Ishikawa (cell line): Measurements from ENCODE around the gene TMEM134.

Experiments used
- CEBPB ChIP-seq: IDR thresholded peaks from 2 replicates; pipeline ENCODE4 v1.6.1; 2012
- CREB1 ChIP-seq: IDR thresholded peaks from 2 replicates; pipeline ENCODE4 v1.6.1; 2012; ENCODE audit warnings: low read depth
- EGR1 ChIP-seq: IDR thresholded peaks from 2 replicates; pipeline ENCODE4 v1.6.1; 2012
- EP300 ChIP-seq: IDR thresholded peaks from 2 replicates; pipeline ENCODE4 v1.6.1; 2012; ENCODE audit warnings: borderline replicate concordance
- FOXM1 ChIP-seq: IDR thresholded peaks from 2 replicates; pipeline ENCODE4 v1.6.1; 2012; ENCODE audit warnings: low read depth, borderline replicate concordance
- MAX ChIP-seq: IDR thresholded peaks from 2 replicates; pipeline ENCODE4 v1.6.1; 2012
- NFIC ChIP-seq: IDR thresholded peaks from 2 replicates; pipeline ENCODE4 v1.6.1; 2012
- RAD21 ChIP-seq: IDR thresholded peaks from 2 replicates; pipeline ENCODE4 v1.6.1; 2012; ENCODE audit warnings: low read depth
- REST ChIP-seq: IDR thresholded peaks from 2 replicates; pipeline ENCODE4 v1.6.1; 2012; ENCODE audit warnings: low read depth, mild to moderate bottlenecking
- TAF1 ChIP-seq: IDR thresholded peaks from 2 replicates; pipeline ENCODE4 v1.6.1; 2012; ENCODE audit warnings: low read depth, mild to moderate bottlenecking
- TCF12 ChIP-seq: IDR thresholded peaks from 2 replicates; pipeline ENCODE4 v1.6.1; 2012; ENCODE audit warnings: low read depth
- TEAD4 ChIP-seq: IDR thresholded peaks from 2 replicates; pipeline ENCODE4 v1.6.1; 2012
- YY1 ChIP-seq: IDR thresholded peaks from 2 replicates; pipeline ENCODE4 v1.6.1; 2012; ENCODE audit warnings: low read depth
- ZBTB7A ChIP-seq: IDR thresholded peaks from 2 replicates; pipeline ENCODE4 v1.6.1; 2012; ENCODE audit warnings: low read depth
- TF ChIP-seq, protein P1 (sequence below): IDR thresholded peaks from 2 replicates; pipeline ENCODE4 v1.6.1; 2012

The TMEM134 gene

DNA sequence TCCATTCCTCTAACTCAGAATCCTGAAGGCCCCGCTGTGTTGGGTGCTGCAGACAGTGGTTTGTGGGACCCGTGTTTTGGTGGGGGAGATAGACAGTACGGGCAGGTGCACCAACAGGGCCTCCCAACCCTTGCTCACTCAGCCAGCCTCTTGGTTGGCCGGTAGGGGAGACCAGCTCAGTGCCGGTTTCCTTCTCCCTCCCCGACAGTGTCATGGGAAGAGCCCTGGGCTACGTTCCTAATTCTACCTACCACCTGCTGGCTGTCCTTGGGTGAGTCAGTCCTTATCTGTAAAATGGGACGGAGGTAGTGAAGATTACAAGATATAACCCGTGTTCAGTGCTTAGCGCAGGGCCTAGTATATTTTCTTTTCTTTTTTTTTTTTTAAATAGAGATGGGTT is 5.9 kb downstream of the TMEM134 start:
- TF ChIP-seq TEAD4 (no peak), CEBPB (no peak), NFIC (no peak), FOXM1 (no peak), MAX (no peak), ZBTB7A (no peak), YY1 (no peak), REST (no peak), TAF1 (no peak), EGR1 (no peak)
- TF ChIP-seq, protein P1, sequence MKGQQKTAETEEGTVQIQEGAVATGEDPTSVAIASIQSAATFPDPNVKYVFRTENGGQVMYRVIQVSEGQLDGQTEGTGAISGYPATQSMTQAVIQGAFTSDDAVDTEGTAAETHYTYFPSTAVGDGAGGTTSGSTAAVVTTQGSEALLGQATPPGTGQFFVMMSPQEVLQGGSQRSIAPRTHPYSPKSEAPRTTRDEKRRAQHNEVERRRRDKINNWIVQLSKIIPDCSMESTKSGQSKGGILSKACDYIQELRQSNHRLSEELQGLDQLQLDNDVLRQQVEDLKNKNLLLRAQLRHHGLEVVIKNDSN = no peak

DNA sequence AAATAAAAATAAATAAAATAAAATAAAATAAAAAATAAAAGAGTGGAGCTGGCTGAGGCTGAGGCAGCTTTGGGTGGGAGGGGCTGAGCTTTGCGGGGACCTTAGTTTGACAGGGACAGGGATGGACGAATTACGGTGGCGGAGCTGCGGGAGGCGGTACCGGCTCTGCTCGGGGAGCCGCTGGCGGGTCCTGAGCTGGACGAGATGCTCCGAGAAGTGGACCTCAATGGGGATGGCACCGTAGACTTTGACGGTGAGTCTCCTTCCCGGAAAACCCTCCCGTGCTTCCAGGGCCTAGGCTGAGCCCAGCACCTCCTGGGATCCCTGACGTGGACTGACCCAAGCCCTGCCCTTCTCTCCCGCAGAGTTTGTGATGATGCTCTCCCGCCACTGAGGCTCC is 10.8 kb downstream of the TMEM134 start:
- TF ChIP-seq NFIC = no peak
- TF ChIP-seq FOXM1 = no peak
- no peak for TF ChIP-seq CREB1
- TF ChIP-seq TAF1 = no peak
- no peak for TF ChIP-seq EGR1
- TF ChIP-seq RAD21 = no peak
- no peak for TF ChIP-seq EP300
- no peak for TF ChIP-seq TEAD4
- TF ChIP-seq CEBPB = no peak

- TF ChIP-seq EP300 (no peak), CEBPB (no peak), REST (no peak), FOXM1 (no peak), YY1 (no peak), NFIC (no peak), ZBTB7A (no peak), TCF12 (no peak), TEAD4 (no peak), MAX (no peak), EGR1 (no peak), TAF1 (no peak), RAD21 (no peak), CREB1 (no peak)
- TF ChIP-seq, protein P1 = no peak
Observed at GRCh38 chr11:67457453-67457852, 11.6 kb downstream of the TMEM134 start.

DNA sequence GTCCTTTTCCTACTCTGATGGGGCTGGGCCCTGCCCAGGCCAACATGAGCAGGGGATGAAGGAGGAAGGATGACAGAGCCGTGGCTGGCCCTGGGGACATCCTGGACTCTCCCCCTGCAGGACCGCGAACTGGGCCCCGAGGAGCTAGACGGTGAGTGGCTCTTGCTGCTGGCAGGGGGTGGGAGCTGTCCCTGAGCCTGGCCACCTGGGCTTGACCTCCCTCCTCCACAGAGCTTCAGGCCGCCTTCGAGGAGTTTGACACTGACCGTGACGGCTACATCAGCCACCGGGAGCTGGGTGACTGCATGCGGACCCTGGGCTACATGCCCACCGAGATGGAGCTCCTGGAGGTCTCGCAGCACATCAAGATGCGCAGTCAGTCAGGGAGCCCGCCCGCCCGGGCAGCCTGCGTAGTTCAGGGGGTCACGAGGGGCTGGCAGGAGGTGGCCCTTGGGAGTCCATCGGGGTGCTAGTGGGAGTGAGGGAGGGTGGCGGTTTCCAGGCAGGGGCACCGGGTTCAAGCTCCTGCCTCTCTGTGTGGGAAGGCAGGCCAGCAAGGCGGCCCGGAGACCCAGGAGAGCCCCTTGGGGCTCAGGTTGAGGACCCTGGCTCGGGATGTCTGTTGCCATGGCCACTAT is 12.9 kb downstream of the TMEM134 start:
- no peak for TF ChIP-seq EGR1
- TF ChIP-seq EP300 = no peak
- no peak for TF ChIP-seq YY1
- TF ChIP-seq TEAD4 = no peak
- TF ChIP-seq ZBTB7A = no peak
- TF ChIP-seq RAD21 = no peak
- TF ChIP-seq CEBPB = no peak
- no peak for TF ChIP-seq MAX
- TF ChIP-seq TAF1 = no peak
- TF ChIP-seq, protein P1 = no peak
- TF ChIP-seq NFIC = no peak
- no peak for TF ChIP-seq FOXM1

GRCh38 chr11:67455054-67455453 is 14.0 kb downstream of the TMEM134 start, which contains the start of gene CABP4:
Gene CABP4, plus strand, starts transcription at chr11:67455354. Its CDS starts 70 bp downstream, at chr11:67455424.
- TF ChIP-seq ZBTB7A = no peak
- no peak for TF ChIP-seq RAD21
- TF ChIP-seq REST = no peak
- no peak for TF ChIP-seq TEAD4
- no peak for TF ChIP-seq CEBPB
- TF ChIP-seq, protein P1 = no peak
- TF ChIP-seq TCF12 = no peak
- no peak for TF ChIP-seq CREB1
- no peak for TF ChIP-seq EP300
- TF ChIP-seq MAX = no peak
- no peak for TF ChIP-seq EGR1
- TF ChIP-seq FOXM1 = no peak
- no peak for TF ChIP-seq YY1
- no peak for TF ChIP-seq NFIC
